ENCODE measurements around the gene R3HDM2. TPM values are rescaled to one million over a fixed set of nuclear protein-coding genes. Genes with fewer than 3 reads are reported as not detected.
A peak's percentile ranks its signal among the peaks of the same experiment; 100 is the strongest.

The R3HDM2 gene
- total RNA-seq, 4 donors from 2014 or later = 30.3 to 41.5 (median 35.1) TPM

- H3K4me1 ChIP-seq = peaks cover 39 to 53% (median 50%) of the 10 kb centered on the region in 4 donors
- DNase-seq (ENCODE audit: extremely low spot score) = no peak
- intact Hi-C loops (cut with DNase I) = loop anchor here (1.0 kb wide), 1 partner anchor 29 kb away; no protein-coding TSS in a partner anchor
- H3K36me3 ChIP-seq = peaks cover 2 to 36% (median 33%) of the 10 kb centered on the region in 4 donors
- no peaks in the 10 kb centered on the region for H3K9me3 ChIP-seq
- under 1% methylated on average over 13 of the region's 14 CpGs for WGBS
- TF ChIP-seq POLR2AphosphoS5 (IDR thresholded peaks at IDR 0.05) = peak in 1 of 2 donors; percentile 7
- no peak for TF ChIP-seq POLR2A (IDR thresholded peaks at IDR 0.05; ENCODE audit: low read depth)
- no peak for TF ChIP-seq EP300 (IDR thresholded peaks at IDR 0.05)
- TF ChIP-seq, protein P1, sequence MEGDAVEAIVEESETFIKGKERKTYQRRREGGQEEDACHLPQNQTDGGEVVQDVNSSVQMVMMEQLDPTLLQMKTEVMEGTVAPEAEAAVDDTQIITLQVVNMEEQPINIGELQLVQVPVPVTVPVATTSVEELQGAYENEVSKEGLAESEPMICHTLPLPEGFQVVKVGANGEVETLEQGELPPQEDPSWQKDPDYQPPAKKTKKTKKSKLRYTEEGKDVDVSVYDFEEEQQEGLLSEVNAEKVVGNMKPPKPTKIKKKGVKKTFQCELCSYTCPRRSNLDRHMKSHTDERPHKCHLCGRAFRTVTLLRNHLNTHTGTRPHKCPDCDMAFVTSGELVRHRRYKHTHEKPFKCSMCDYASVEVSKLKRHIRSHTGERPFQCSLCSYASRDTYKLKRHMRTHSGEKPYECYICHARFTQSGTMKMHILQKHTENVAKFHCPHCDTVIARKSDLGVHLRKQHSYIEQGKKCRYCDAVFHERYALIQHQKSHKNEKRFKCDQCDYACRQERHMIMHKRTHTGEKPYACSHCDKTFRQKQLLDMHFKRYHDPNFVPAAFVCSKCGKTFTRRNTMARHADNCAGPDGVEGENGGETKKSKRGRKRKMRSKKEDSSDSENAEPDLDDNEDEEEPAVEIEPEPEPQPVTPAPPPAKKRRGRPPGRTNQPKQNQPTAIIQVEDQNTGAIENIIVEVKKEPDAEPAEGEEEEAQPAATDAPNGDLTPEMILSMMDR (IDR thresholded peaks at IDR 0.05) = peak; percentile 66 to 80 (median 68)
- peaks cover 5 to 57% (median 42%) of the 10 kb centered on the region in 4 donors for H3K27me3 ChIP-seq
- H3K27ac ChIP-seq (replicated peaks in 1 of 4) = no peak overlapping the region
- no peak overlapping the region for H3K4me3 ChIP-seq
These were observed 216.5 kb downstream of the R3HDM2 start for GRCh38 chr12:57214398-57214781.

- TF ChIP-seq EP300 (IDR thresholded peaks at IDR 0.05) (no peak), POLR2A (IDR thresholded peaks at IDR 0.05; ENCODE audit: low read depth) (no peak), POLR2AphosphoS5 (IDR thresholded peaks at IDR 0.05) (no peak)
- TF ChIP-seq, protein P1 (IDR thresholded peaks at IDR 0.05) = no peak
- Histone ChIP-seq H3K36me3 (peaks cover 5 to 41% (median 38%) of the 10 kb centered on the region in 4 donors), H3K4me3 (no peak overlapping the region), H3K4me1 (peaks cover 43 to 53% (median 50%) of the 10 kb centered on the region in 4 donors), H3K27ac (replicated peaks in 1 of 4) (no peak overlapping the region), H3K27me3 (peaks cover 5 to 52% (median 38%) of the 10 kb centered on the region in 4 donors), H3K9me3 (no peaks in the 10 kb centered on the region)
- WGBS = 56% methylated on average over 4 of the region's 4 CpGs
- intact Hi-C loops (cut with DNase I) = loop anchor here (1.0 kb wide), 1 partner anchor 29 kb away; no protein-coding TSS in a partner anchor
- no peak for DNase-seq (ENCODE audit: extremely low spot score)
These were observed 217.0 kb downstream of the R3HDM2 start for GRCh38 chr12:57213763-57214397.

GRCh38 chr12:57213058-57213715, 217.7 kb downstream of the R3HDM2 start:
- DNase-seq (ENCODE audit: extremely low spot score) = peak; percentile 98
- intact Hi-C loops (cut with DNase I) = no loop called here
- Histone ChIP-seq H3K27me3 (peaks cover 5 to 45% (median 31%) of the 10 kb centered on the region in 4 donors), H3K27ac (replicated peaks in 1 of 4) (peak overlapping the region in 1 of 4 donors; percentile 39), H3K4me1 (peaks cover 49 to 58% (median 50%) of the 10 kb centered on the region in 4 donors), H3K4me3 (no peak overlapping the region), H3K36me3 (peaks cover 5 to 48% (median 42%) of the 10 kb centered on the region in 4 donors), H3K9me3 (no peaks in the 10 kb centered on the region)
- 8% methylated on average over 16 of the region's 16 CpGs for WGBS
- TF ChIP-seq, protein P1 (IDR thresholded peaks at IDR 0.05) = peak; percentile 90 to 95 (median 95)
- TF ChIP-seq POLR2AphosphoS5 (IDR thresholded peaks at IDR 0.05) (peak in 1 of 2 donors; percentile 52), EP300 (IDR thresholded peaks at IDR 0.05) (no peak), POLR2A (IDR thresholded peaks at IDR 0.05; ENCODE audit: low read depth) (no peak)

DNA sequence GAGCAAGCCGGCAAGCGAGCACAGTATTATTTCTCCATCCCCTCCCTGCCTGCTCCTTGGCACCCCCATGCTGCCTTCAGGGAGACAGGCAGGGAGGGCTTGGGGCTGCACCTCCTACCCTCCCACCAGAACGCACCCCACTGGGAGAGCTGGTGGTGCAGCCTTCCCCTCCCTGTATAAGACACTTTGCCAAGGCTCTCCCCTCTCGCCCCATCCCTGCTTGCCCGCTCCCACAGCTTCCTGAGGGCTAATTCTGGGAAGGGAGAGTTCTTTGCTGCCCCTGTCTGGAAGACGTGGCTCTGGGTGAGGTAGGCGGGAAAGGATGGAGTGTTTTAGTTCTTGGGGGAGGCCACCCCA, 218.2 kb downstream of the R3HDM2 start:
- Histone ChIP-seq H3K9me3 (no peaks in the 10 kb centered on the region), H3K36me3 (peaks cover 6 to 53% (median 44%) of the 10 kb centered on the region in 4 donors), H3K27me3 (peaks cover 5 to 40% (median 27%) of the 10 kb centered on the region in 4 donors), H3K27ac (replicated peaks in 1 of 4) (peak overlapping the region in 1 of 4 donors; percentile 39), H3K4me1 (peaks cover 49 to 59% (median 52%) of the 10 kb centered on the region in 4 donors), H3K4me3 (no peak overlapping the region)
- intact Hi-C loops (cut with DNase I) = no loop called here
- 83% methylated on average over 6 of the region's 7 CpGs for WGBS
- DNase-seq (ENCODE audit: extremely low spot score) = no peak
- TF ChIP-seq, protein P1 (IDR thresholded peaks at IDR 0.05) = no peak
- TF ChIP-seq EP300 (IDR thresholded peaks at IDR 0.05) (no peak), POLR2A (IDR thresholded peaks at IDR 0.05; ENCODE audit: low read depth) (no peak), POLR2AphosphoS5 (IDR thresholded peaks at IDR 0.05) (no peak)

Data from esophagus muscularis mucosa (tissue), 4 donors.